MM.1S (cell line): ENCODE results near the gene IL2.

Source experiments
- DNase-seq: peaks from one replicate; pipeline ENCODE4 v3.0.0-alpha.2; 2015
- H2AFZ ChIP-seq: fragments of 300-600 bp; sonication (generic); 2 replicates; pipeline ENCODE4 v1.6.0; 2016; ENCODE audit warnings: antibody characterized with exemption, low read length
- H3F3A ChIP-seq: fragments of 300-600 bp; sonication (generic); 2 replicates; pipeline ENCODE4 v1.6.1; 2016; ENCODE audit warnings: mild to moderate bottlenecking, antibody characterized with exemption, low read length, moderate library complexity, mixed read lengths; ENCODE audit not compliant: insufficient read depth
- H3K27ac ChIP-seq: fragments of 300-600 bp; sonication (generic); 2 replicates; pipeline ENCODE4 v1.5.1; 2016; ENCODE audit warnings: mild to moderate bottlenecking, low read length
- H3K27me3 ChIP-seq: fragments of 300-600 bp; sonication (generic); replicated peaks from 2 replicates; pipeline ENCODE4 v1.6.0; 2016; ENCODE audit warnings: low read length; ENCODE audit not compliant: insufficient read depth
- H3K36me3 ChIP-seq: fragments of 300-600 bp; sonication (generic); replicated peaks from 2 replicates; pipeline ENCODE4 v1.6.1; 2016; ENCODE audit warnings: mild to moderate bottlenecking, low read length, mixed read lengths; ENCODE audit not compliant: insufficient read depth
- H3K4me1 ChIP-seq: fragments of 300-600 bp; sonication (generic); 2 replicates; pipeline ENCODE4 v1.6.1; 2016; ENCODE audit warnings: low read length, mixed read lengths
- H3K4me2 ChIP-seq: fragments of 300-600 bp; sonication (generic); 2 replicates; pipeline ENCODE4 v1.6.0; 2016; ENCODE audit warnings: low read depth, low read length
- H3K4me3 ChIP-seq: fragments of 300-600 bp; sonication (generic); 2 replicates; pipeline ENCODE4 v1.5.1; 2016; ENCODE audit warnings: low read length, mixed read lengths
- H3K79me2 ChIP-seq: fragments of 300-600 bp; sonication (generic); 2 replicates; pipeline ENCODE4 v1.6.1; 2016; ENCODE audit warnings: mixed run types, low read length, mixed read lengths
- H3K9ac ChIP-seq: fragments of 300-600 bp; sonication (generic); 2 replicates; pipeline ENCODE4 v1.6.1; 2016; ENCODE audit warnings: low read length, mixed read lengths
- H3K9me2 ChIP-seq: fragments of 300-600 bp; sonication (generic); replicated peaks from 2 replicates; pipeline ENCODE4 v1.6.1; 2016; ENCODE audit warnings: mild to moderate bottlenecking, low read length, mixed read lengths; ENCODE audit not compliant: insufficient read depth
- H3K9me3 ChIP-seq: fragments of 300-600 bp; sonication (generic); replicated peaks from 2 replicates; pipeline ENCODE4 v1.6.1; 2016; ENCODE audit warnings: mild to moderate bottlenecking, low read length, mixed read lengths; ENCODE audit not compliant: insufficient read depth
- H4K20me1 ChIP-seq: fragments of 300-600 bp; sonication (generic); 2 replicates; pipeline ENCODE4 v1.6.1; 2016; ENCODE audit warnings: mild to moderate bottlenecking, low read length, moderate library complexity, mixed read lengths; ENCODE audit not compliant: insufficient read depth
- EZH2 ChIP-seq: fragments of 300-600 bp; sonication (generic); optimal IDR thresholded peaks from 2 replicates; pipeline ENCODE3; 2017; ENCODE audit warnings: low read depth, mild to moderate bottlenecking, antibody characterized with exemption, low read length, mixed read lengths
- EZH2phosphoT487 ChIP-seq: fragments of 300-600 bp; sonication (generic); IDR thresholded peaks from 2 replicates; pipeline ENCODE4 v1.6.1; 2018; ENCODE audit warnings: antibody characterized with exemption, low read length
- TF ChIP-seq, protein P1 (sequence below): fragments of 300-600 bp; sonication (generic); IDR thresholded peaks from 2 replicates; pipeline ENCODE4 v1.5.1; 2016; ENCODE audit warnings: antibody characterized with exemption, low read length, mixed read lengths

Gene IL2

DNA sequence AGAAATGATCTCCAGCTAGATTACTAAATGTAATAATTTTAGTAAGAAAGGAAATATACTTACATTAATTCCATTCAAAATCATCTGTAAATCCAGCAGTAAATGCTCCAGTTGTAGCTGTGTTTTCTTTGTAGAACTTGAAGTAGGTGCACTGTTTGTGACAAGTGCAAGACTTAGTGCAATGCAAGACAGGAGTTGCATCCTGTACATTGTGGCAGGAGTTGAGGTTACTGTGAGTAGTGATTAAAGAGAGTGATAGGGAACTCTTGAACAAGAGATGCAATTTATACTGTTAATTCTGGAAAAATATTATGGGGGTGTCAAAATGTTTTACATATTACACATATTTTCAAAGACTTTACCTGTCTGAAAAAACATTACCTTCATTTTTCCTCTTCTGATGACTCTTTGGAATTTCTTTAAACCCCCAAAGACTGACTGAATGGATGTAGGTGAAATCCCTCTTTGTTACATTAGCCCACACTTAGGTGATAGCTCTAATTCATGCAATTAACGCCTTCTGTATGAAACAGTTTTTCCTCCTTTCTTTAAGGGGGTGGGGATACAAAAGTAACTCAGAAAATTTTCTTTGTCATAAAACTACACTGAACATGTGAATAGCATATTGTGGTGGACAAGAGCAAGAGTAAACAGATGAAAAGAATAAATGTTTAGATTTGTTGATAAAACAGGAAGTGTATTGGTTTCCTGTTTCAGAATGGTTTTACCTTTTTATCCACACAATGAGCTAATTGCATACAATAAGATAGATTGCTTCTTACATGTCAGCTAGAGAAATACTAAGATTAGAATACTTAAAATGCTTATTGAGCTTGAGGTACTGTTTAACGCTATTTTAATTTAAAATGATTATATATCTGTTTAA lies at the start of gene IL2:
Gene IL2, minus strand, starts transcription at position 495 of the 886 bp plus-strand sequence. Its CDS starts 285 bp downstream, at position 210.
- Histone ChIP-seq H3K4me3 (no peak within 1 kb of the TSS), H3K27me3 (peaks cover 29% of the 10 kb centered on the region), H3K36me3 (no peaks in the 10 kb centered on the region), H4K20me1 (no peaks in the 10 kb centered on the region), H3K9me2 (no peaks in the 10 kb centered on the region), H3K4me2 (no peak within 1 kb of the TSS), H2AFZ (no peak within 1 kb of the TSS), H3K9ac (no peak within 1 kb of the TSS), H3F3A (no peaks in the 10 kb centered on the region), H3K9me3 (no peaks in the 10 kb centered on the region), H3K79me2 (no peaks in the 10 kb centered on the region), H3K27ac (no peak within 1 kb of the TSS), H3K4me1 (peaks cover 15% of the 10 kb centered on the region; the same call in 1 of the 2 replicates)
- DNase-seq, result no peak
- TF ChIP-seq EZH2phosphoT487 (no peak), EZH2 (no peak)
- TF ChIP-seq, protein P1, sequence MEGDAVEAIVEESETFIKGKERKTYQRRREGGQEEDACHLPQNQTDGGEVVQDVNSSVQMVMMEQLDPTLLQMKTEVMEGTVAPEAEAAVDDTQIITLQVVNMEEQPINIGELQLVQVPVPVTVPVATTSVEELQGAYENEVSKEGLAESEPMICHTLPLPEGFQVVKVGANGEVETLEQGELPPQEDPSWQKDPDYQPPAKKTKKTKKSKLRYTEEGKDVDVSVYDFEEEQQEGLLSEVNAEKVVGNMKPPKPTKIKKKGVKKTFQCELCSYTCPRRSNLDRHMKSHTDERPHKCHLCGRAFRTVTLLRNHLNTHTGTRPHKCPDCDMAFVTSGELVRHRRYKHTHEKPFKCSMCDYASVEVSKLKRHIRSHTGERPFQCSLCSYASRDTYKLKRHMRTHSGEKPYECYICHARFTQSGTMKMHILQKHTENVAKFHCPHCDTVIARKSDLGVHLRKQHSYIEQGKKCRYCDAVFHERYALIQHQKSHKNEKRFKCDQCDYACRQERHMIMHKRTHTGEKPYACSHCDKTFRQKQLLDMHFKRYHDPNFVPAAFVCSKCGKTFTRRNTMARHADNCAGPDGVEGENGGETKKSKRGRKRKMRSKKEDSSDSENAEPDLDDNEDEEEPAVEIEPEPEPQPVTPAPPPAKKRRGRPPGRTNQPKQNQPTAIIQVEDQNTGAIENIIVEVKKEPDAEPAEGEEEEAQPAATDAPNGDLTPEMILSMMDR, result no peak

DNA sequence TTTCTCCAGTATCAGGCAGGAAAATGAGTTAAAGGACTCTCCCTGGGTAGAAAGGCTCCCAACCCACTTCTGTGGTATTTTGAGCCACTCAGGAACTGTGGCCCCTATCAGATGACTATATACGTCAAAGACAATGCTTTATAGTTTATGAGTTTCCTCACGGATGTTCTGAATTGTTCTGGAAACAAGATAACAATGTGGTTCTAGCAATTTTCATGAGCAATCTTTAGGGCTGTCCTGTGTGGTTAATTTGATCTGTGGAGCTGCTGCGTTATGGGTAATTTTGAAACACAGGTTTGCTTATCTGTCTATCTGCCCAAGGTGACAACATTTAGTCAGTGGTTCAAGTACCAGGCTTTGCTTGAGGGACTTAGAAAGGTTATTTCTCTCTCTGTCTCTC lies 46.7 kb upstream of the IL2 start:
- TF ChIP-seq EZH2, result no peak
- TF ChIP-seq, protein P1, result no peak
- Histone ChIP-seq H3K79me2 (no peaks in the 10 kb centered on the region), H3K27ac (no peak overlapping the region), H3K4me3 (no peak overlapping the region), H2AFZ (no peak overlapping the region), H3K9me3 (no peaks in the 10 kb centered on the region), H3K27me3 (no peaks in the 10 kb centered on the region), H3K36me3 (no peaks in the 10 kb centered on the region), H3F3A (no peaks in the 10 kb centered on the region), H3K4me2 (no peak overlapping the region), H3K9ac (no peak overlapping the region), H4K20me1 (no peaks in the 10 kb centered on the region), H3K4me1 (no peaks in the 10 kb centered on the region), H3K9me2 (no peaks in the 10 kb centered on the region)
- DNase-seq, result no peak

DNA sequence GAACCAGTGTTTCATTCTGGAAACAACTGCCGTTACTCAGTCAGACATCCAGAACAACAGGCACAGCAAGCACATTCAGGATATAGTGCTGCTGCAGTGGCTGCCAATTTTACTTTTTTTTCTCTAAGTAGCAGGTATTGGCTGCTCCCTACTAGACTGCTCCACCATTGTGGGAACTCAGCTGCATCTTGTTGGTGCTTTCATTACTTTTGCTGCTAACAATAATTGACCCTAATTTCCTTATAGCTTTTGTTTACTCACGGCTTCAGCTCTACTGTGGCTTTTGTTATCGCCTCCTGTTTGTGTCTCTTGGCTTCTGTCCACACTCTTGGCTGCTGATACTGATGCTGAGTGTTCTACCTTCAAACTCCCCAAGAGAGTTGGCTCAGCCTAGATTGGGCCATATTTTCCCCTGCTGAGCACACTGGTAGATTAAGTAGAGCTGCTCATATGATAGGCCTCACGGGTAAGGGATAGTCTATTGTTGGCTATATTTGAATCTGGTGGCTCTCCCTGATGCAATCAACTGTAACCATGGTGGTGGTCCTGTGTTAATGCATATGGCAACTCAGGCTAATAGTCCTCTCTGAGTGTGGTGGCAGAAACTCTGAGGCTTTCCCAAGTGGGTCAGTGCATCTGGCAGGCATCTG lies 44.5 kb upstream of the IL2 start:
- Histone ChIP-seq H3F3A (no peaks in the 10 kb centered on the region), H3K27ac (no peak overlapping the region), H4K20me1 (no peaks in the 10 kb centered on the region), H3K9ac (no peak overlapping the region), H3K79me2 (no peaks in the 10 kb centered on the region), H3K4me1 (no peaks in the 10 kb centered on the region), H3K4me2 (no peak overlapping the region), H2AFZ (no peak overlapping the region), H3K9me2 (no peaks in the 10 kb centered on the region), H3K27me3 (no peaks in the 10 kb centered on the region), H3K4me3 (no peak overlapping the region), H3K9me3 (no peaks in the 10 kb centered on the region), H3K36me3 (no peaks in the 10 kb centered on the region)
- TF ChIP-seq EZH2phosphoT487 (no peak), EZH2 (no peak)
- TF ChIP-seq, protein P1, result no peak
- DNase-seq, result no peak
